ENCODE results near the gene ADAMTSL3.
"Not testable (repeated sequence)": the region's sequence is repeated elsewhere in the genome, so short reads cannot be mapped to it uniquely, and the experiment has no call there.

The ADAMTSL3 gene

GRCh38 chr15:84006421-84006820 is 352.5 kb downstream of the ADAMTSL3 start:
- DNase-seq (ENCODE audit: low read depth in 1 of 2, low spot score in 1 of 2), result no peak

GRCh38 chr15:84009616-84010015 is 355.7 kb downstream of the ADAMTSL3 start:
- no peak for DNase-seq (ENCODE audit: low read depth in 1 of 2, low spot score in 1 of 2)

GRCh38 chr15:84010246-84010645 is 356.3 kb downstream of the ADAMTSL3 start:
- DNase-seq (ENCODE audit: low read depth in 1 of 2, low spot score in 1 of 2), result no peak

GRCh38 chr15:84016371-84016770 is 362.4 kb downstream of the ADAMTSL3 start:
- no peak for DNase-seq (ENCODE audit: low read depth in 1 of 2, low spot score in 1 of 2)

- DNase-seq (ENCODE audit: low read depth in 1 of 2, low spot score in 1 of 2), result no peak
Measured at GRCh38 chr15:84022516-84022915, 368.6 kb downstream of the ADAMTSL3 start.

- no peak for DNase-seq (ENCODE audit: low read depth in 1 of 2, low spot score in 1 of 2)
Measured at GRCh38 chr15:84023636-84024035, 369.7 kb downstream of the ADAMTSL3 start.

- DNase-seq (ENCODE audit: low read depth in 1 of 2, low spot score in 1 of 2), result no peak
Measured at GRCh38 chr15:84033793-84034553, 380.1 kb downstream of the ADAMTSL3 start.

GRCh38 chr15:84034578-84035398 is 380.9 kb downstream of the ADAMTSL3 start:
- no peak for DNase-seq (ENCODE audit: low read depth in 1 of 2, low spot score in 1 of 2)

- DNase-seq (ENCODE audit: low read depth in 1 of 2, low spot score in 1 of 2), result no peak
Measured at GRCh38 chr15:84035399-84035766, 381.5 kb downstream of the ADAMTSL3 start.

GRCh38 chr15:84037301-84037700 is 383.4 kb downstream of the ADAMTSL3 start:
- no peak for DNase-seq (ENCODE audit: low read depth in 1 of 2, low spot score in 1 of 2)

GRCh38 chr15:84042434-84043056 is 388.6 kb downstream of the ADAMTSL3 start:
- DNase-seq (ENCODE audit: low read depth in 1 of 2, low spot score in 1 of 2), result not testable (repeated sequence)

- no peak for DNase-seq (ENCODE audit: low read depth in 1 of 2, low spot score in 1 of 2)
Measured at GRCh38 chr15:84046064-84046637, 392.2 kb downstream of the ADAMTSL3 start.

GRCh38 chr15:84049480-84049879 is 395.6 kb downstream of the ADAMTSL3 start:
- DNase-seq (ENCODE audit: low read depth in 1 of 2, low spot score in 1 of 2), result not testable (repeated sequence)

- DNase-seq (ENCODE audit: low read depth in 1 of 2, low spot score in 1 of 2), result no peak
Measured at GRCh38 chr15:84050076-84050475, 396.2 kb downstream of the ADAMTSL3 start.

GRCh38 chr15:84051146-84051545 is 397.2 kb downstream of the ADAMTSL3 start:
- not testable (repeated sequence) for DNase-seq (ENCODE audit: low read depth in 1 of 2, low spot score in 1 of 2)

GRCh38 chr15:84054544-84054943 is 400.6 kb downstream of the ADAMTSL3 start:
- DNase-seq (ENCODE audit: low read depth in 1 of 2, low spot score in 1 of 2), result not testable (repeated sequence)

- no peak for DNase-seq (ENCODE audit: low read depth in 1 of 2, low spot score in 1 of 2)
Measured at GRCh38 chr15:84057714-84058331, 403.9 kb downstream of the ADAMTSL3 start.

- not testable (repeated sequence) for DNase-seq (ENCODE audit: low read depth in 1 of 2, low spot score in 1 of 2)
Measured at GRCh38 chr15:84063674-84064073, 409.8 kb downstream of the ADAMTSL3 start.

GRCh38 chr15:84068674-84069073 is 414.8 kb downstream of the ADAMTSL3 start:
- not testable (repeated sequence) for DNase-seq (ENCODE audit: low read depth in 1 of 2, low spot score in 1 of 2)

- DNase-seq (ENCODE audit: low read depth in 1 of 2, low spot score in 1 of 2), result not testable (repeated sequence)
Measured at GRCh38 chr15:84078038-84078437, 424.1 kb downstream of the ADAMTSL3 start.

- DNase-seq (ENCODE audit: low read depth in 1 of 2, low spot score in 1 of 2), result not testable (repeated sequence)
Measured at GRCh38 chr15:84079325-84079884, 425.5 kb downstream of the ADAMTSL3 start.

All from stimulated activated CD4-positive, alpha-beta T cell treated with anti-CD3 and anti-CD28 coated beads, Interleukin-15, amount 100 ng/mL, for 1 hour (primary cell).